Body of pancreas (tissue), 4 donors: ENCODE measurements around the gene BMPER.

Experiments
- CTCF ChIP-seq, 7 experiments: fragments of 450-650 bp in 4 of 7; fragments of 200-600 bp in 3 of 7; sonication (generic) in 3 of 7; IDR thresholded peaks; one replicate each; pipeline ENCODE4 v1.5.1; 2016 to 2019; ENCODE audit warnings: antibody characterized with exemption in 7 of 7
- POLR2A ChIP-seq, 3 donors: fragments of 450-650 bp; IDR thresholded peaks; one replicate each; pipeline ENCODE4 v1.6.1; 2016; ENCODE audit warnings: antibody characterized with exemption in 3 of 3, mild to moderate bottlenecking in 2 of 3

DNA sequence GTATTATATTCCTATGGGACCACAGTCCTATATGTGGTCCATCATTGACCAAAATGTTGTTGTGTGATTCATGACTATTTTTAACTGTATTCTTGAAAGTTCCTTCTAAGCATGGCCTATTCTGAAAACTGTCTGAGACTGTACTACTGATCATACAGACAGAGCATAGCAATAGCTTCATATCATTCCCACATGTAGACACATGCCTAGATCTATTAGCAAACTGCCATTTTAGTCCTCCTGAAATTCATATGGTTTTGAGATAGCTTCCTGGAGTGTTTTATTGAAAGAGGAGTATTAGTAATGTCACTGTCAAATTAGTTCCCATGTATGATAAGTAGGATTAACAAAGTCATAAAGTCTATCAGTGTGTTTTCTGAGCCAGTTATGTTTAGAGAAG is 157.5 kb downstream of the BMPER start:
- TF ChIP-seq CTCF (IDR thresholded peaks at IDR 0.05) (no peak), POLR2A (IDR thresholded peaks at IDR 0.05) (no peak)
